ENCODE measurements around the gene CHST2. TPM values are rescaled to one million over a fixed set of nuclear protein-coding genes. Genes with fewer than 3 reads are reported as not detected.

Gene CHST2
- total RNA-seq, 1 donor from 2014 or later, result 17.5 TPM

DNA sequence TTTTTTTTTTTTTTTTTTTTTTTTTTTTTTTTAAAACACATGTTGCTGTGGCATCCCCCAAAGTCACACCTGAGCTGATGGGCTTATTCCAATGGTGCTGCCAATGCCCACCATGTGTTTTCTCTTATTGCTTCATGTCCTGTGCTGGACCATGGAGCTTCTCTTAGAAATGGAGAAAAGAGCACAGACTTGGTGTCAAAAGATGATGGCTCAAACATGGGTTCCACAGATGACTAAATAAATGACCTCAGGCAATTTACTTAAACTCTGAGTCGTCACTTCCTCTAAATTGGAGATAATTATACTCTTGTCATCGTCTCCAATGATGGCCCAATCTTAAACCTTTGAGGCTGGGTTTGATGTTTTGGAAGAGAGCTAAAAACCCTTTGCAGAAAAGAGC is 28.1 kb downstream of the CHST2 start:
- peaks cover 5% of the 10 kb centered on the region for H3K4me1 Mint-ChIP-seq (ENCODE audit: unreplicated experiment)
- TF ChIP-seq CTCF (conservative IDR thresholded peaks at IDR 0.05), result no peak
- H3K36me3 Mint-ChIP-seq, result no peaks in the 10 kb centered on the region
- DNase-seq (ENCODE audit: extremely low spot score, unreplicated experiment), result no peak
- H3K27ac Mint-ChIP-seq, result no peak overlapping the region
- no peaks in the 10 kb centered on the region for H3K27me3 Mint-ChIP-seq
- no peaks in the 10 kb centered on the region for H3K9me3 Mint-ChIP-seq
- H3K4me3 Mint-ChIP-seq, result no peak overlapping the region

DNA sequence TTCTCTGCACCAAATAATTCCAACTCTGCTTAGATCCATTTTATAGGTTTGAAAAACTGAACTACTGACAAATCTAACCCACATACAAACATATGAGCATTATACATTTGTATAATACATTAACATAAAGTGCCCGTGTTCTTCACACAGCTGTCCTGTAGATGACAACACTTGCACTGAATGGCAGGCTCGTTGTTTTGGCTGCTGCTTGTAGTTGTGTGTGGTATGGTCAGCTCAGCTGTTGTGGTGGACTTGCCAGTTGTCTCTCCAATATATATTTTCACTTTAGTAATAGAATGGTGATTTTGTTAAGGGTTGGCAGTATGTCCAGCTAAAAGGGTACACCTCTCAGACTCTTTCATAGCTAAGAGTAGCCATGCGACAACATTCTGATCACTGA is 30.5 kb downstream of the CHST2 start:
- no peak for DNase-seq (ENCODE audit: extremely low spot score, unreplicated experiment)
- no peak for TF ChIP-seq CTCF (conservative IDR thresholded peaks at IDR 0.05)
- Mint-ChIP-seq H3K9me3 (no peaks in the 10 kb centered on the region), H3K4me3 (no peak overlapping the region), H3K36me3 (no peaks in the 10 kb centered on the region), H3K27me3 (no peaks in the 10 kb centered on the region), H3K4me1 (ENCODE audit: unreplicated experiment) (peaks cover 5% of the 10 kb centered on the region), H3K27ac (no peak overlapping the region)

GRCh38 chr3:143151004-143151731 is 31.6 kb downstream of the CHST2 start:
- H3K4me1 Mint-ChIP-seq (ENCODE audit: unreplicated experiment), result no peaks in the 10 kb centered on the region
- H3K27me3 Mint-ChIP-seq, result no peaks in the 10 kb centered on the region
- no peak overlapping the region for H3K4me3 Mint-ChIP-seq
- no peaks in the 10 kb centered on the region for H3K9me3 Mint-ChIP-seq
- H3K36me3 Mint-ChIP-seq, result no peaks in the 10 kb centered on the region
- no peak overlapping the region for H3K27ac Mint-ChIP-seq
- TF ChIP-seq CTCF (conservative IDR thresholded peaks at IDR 0.05), result no peak
- no peak for DNase-seq (ENCODE audit: extremely low spot score, unreplicated experiment)

- Mint-ChIP-seq H3K27ac (no peak overlapping the region), H3K4me3 (no peak overlapping the region), H3K9me3 (no peaks in the 10 kb centered on the region), H3K4me1 (ENCODE audit: unreplicated experiment) (no peaks in the 10 kb centered on the region), H3K36me3 (no peaks in the 10 kb centered on the region), H3K27me3 (no peaks in the 10 kb centered on the region)
- no peak for DNase-seq (ENCODE audit: extremely low spot score, unreplicated experiment)
- no peak for TF ChIP-seq CTCF (conservative IDR thresholded peaks at IDR 0.05)
Observed at GRCh38 chr3:143152043-143152442, 32.5 kb downstream of the CHST2 start.

DNA sequence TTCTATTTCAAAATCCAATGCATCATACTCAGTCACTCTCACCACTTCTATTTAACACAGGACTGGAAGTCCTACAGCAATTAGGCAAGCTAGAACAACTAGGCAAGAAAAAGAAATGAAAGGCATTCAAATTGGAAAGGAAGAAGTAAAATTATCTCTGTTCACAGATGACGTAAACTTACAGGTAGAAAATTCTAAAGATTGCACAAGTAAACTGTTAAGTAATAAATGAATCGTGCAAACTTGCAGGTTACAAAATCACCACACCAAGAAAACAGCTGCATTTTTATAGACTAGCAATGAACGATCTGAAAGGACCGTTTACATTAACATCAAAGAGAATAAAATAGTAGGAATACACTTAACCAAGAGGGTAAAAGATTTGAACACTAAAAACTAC is 36.2 kb downstream of the CHST2 start:
- peaks cover 6% of the 10 kb centered on the region for H3K4me1 Mint-ChIP-seq (ENCODE audit: unreplicated experiment)
- DNase-seq (ENCODE audit: extremely low spot score, unreplicated experiment), result no peak
- TF ChIP-seq CTCF (conservative IDR thresholded peaks at IDR 0.05), result no peak
- H3K9me3 Mint-ChIP-seq, result no peaks in the 10 kb centered on the region
- H3K4me3 Mint-ChIP-seq, result no peak overlapping the region
- no peak overlapping the region for H3K27ac Mint-ChIP-seq
- H3K27me3 Mint-ChIP-seq, result peaks cover 6% of the 10 kb centered on the region
- no peaks in the 10 kb centered on the region for H3K36me3 Mint-ChIP-seq

Data from type B pancreatic cell (in vitro differentiated cells).